HL-60 (cell line): ENCODE measurements around the gene ZBTB25.
A peak's percentile ranks its signal among the peaks of the same experiment; 100 is the strongest.

Experiments
- DNase-seq, 2 experiments: peaks; one replicate each; pipeline ENCODE4 v3.0.0-alpha.2; 2010 to 2020; ENCODE audit warnings: low read depth in 1 of 2, low spot score in 1 of 2
- H3K27ac ChIP-seq: fragments of 250-450 bp; sonication (Bioruptor Pico); replicated peaks from 2 replicates; pipeline ENCODE4 v1.5.1; 2020; ENCODE audit warnings: mild to moderate bottlenecking, moderate library complexity
- H3K27me3 ChIP-seq: fragments of 250-450 bp; sonication (Bioruptor Pico); 2 replicates; pipeline ENCODE4 v1.5.1; 2021; ENCODE audit warnings: mild to moderate bottlenecking, moderate library complexity; ENCODE audit not compliant: insufficient read depth, poor library complexity, severe bottlenecking
- H3K4me3 ChIP-seq: replicated peaks from 2 replicates; pipeline ENCODE4 v1.5.1; 2011; ENCODE audit warnings: mild to moderate bottlenecking, control low read depth, low read length; ENCODE audit not compliant: insufficient read depth
- CTCF ChIP-seq: IDR thresholded peaks from one replicate; pipeline ENCODE4 v1.5.1; 2011; ENCODE audit warnings: low read length, control low read depth, inconsistent platforms; ENCODE audit not compliant: insufficient read depth
- GABPA ChIP-seq: IDR thresholded peaks from 2 replicates; pipeline ENCODE4 v1.6.1; 2012; ENCODE audit warnings: low read depth
- POLR2AphosphoS5 ChIP-seq: IDR thresholded peaks from 2 replicates; pipeline ENCODE4 v1.6.1; 2012; ENCODE audit warnings: low read depth
- REST ChIP-seq: IDR thresholded peaks from 2 replicates; pipeline ENCODE4 v1.6.1; 2012; ENCODE audit warnings: low read depth; ENCODE audit not compliant: insufficient replicate concordance
- SPI1 ChIP-seq: IDR thresholded peaks from 2 replicates; pipeline ENCODE4 v1.6.1; 2012; ENCODE audit warnings: low read depth, mild to moderate bottlenecking, borderline replicate concordance

The ZBTB25 gene

GRCh38 chr14:64504897-64505794 lies 1.5 kb upstream of the ZBTB25 start:
- Histone ChIP-seq H3K27me3 (no peaks in the 10 kb centered on the region), H3K4me3 (peak overlapping the region; percentile 55), H3K27ac (peak overlapping the region; percentile 98)
- DNase-seq: peak; percentile 36 to 81
- peak; percentile 66; the same call in 1 of the 2 replicates for TF ChIP-seq SPI1
- no peak for TF ChIP-seq CTCF
- no peak for TF ChIP-seq POLR2AphosphoS5
- no peak for TF ChIP-seq GABPA
- TF ChIP-seq REST: no peak

GRCh38 chr14:64504310-64504896 lies 765 bp upstream of the ZBTB25 start, which contains the start of gene ZBTB1:
Gene ZBTB1 (plus strand): TSS chr14:64504770. CDS start chr14:64521505, 16,735 bp downstream.
- Histone ChIP-seq H3K4me3 (peak within 1 kb of the TSS; percentile 62), H3K27me3 (no peaks in the 10 kb centered on the region), H3K27ac (peak within 1 kb of the TSS; percentile 98)
- DNase-seq: peak; percentile 53 to 79
- TF ChIP-seq POLR2AphosphoS5 (peak; percentile 43; the same call in 1 of the 2 replicates), SPI1 (no peak)

- no peaks in the 10 kb centered on the region for H3K27me3 ChIP-seq
- peak overlapping the region; percentile 98 for H3K27ac ChIP-seq
- H3K4me3 ChIP-seq: peak overlapping the region; percentile 62
- no peak for DNase-seq
- TF ChIP-seq GABPA: no peak
- TF ChIP-seq POLR2AphosphoS5: no peak
Measured at GRCh38 chr14:64502887-64503433, 678 bp downstream of the ZBTB25 start.

GRCh38 chr14:64502456-64502855 lies 1.2 kb downstream of the ZBTB25 start:
- peak overlapping the region; percentile 62 for H3K4me3 ChIP-seq

More at GRCh38 chr14:64502456-64502855, 1.2 kb downstream of the ZBTB25 start:
- no peak for TF ChIP-seq GABPA
- no peak for TF ChIP-seq CTCF
- no peak for TF ChIP-seq SPI1
- TF ChIP-seq REST: no peak
- no peak for TF ChIP-seq POLR2AphosphoS5
- H3K27ac ChIP-seq: no peak overlapping the region
- no peaks in the 10 kb centered on the region for H3K27me3 ChIP-seq
- DNase-seq: no peak
